HG02798 (cell line): ENCODE data around the gene CABLES2.

Experiments used
- ATAC-seq: cut with Tn5 transposase; IDR thresholded peaks from one replicate; pipeline ENCODE4 v1.9.1; 2021; ENCODE audit warnings: mild to moderate bottlenecking; ENCODE audit not compliant: unreplicated experiment, poor library complexity

Gene CABLES2

DNA sequence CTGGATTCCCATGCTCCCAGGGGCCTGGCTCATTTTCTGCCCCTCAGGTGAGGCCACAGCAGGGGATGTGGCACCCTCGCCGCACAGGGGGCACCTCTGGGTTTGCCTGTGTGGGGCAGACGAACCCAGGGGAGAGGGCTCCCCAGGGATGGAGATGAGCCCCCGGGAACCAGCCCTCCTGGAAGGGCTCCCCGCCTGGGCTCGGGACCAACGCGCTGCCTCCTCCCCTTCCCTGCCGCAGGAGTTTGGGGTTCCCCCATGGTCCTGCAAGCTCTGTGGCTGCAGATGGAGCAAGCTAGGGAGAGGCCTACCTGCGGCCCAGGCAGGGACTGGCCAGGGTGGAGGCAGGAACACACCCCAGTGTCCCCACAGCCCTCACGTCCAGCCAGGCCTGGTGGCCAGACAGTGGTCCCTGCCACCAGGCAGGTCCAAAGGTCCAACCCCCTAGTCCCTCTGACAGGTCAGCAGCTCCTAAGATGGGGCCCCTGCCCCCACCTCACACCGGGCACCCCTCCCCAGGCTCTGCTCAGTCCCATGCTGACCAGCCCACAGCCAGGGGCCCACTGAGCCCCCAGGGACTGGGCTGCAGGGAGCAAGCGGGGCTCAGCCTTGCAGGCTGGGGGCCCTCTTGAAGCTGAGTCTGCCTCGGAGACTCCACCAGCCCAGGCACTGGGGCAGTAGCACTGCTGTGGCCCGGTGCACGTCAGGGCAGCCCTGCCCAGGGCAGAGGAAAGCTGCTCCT is 53.6 kb downstream of the CABLES2 start:
- no peak for ATAC-seq

DNA sequence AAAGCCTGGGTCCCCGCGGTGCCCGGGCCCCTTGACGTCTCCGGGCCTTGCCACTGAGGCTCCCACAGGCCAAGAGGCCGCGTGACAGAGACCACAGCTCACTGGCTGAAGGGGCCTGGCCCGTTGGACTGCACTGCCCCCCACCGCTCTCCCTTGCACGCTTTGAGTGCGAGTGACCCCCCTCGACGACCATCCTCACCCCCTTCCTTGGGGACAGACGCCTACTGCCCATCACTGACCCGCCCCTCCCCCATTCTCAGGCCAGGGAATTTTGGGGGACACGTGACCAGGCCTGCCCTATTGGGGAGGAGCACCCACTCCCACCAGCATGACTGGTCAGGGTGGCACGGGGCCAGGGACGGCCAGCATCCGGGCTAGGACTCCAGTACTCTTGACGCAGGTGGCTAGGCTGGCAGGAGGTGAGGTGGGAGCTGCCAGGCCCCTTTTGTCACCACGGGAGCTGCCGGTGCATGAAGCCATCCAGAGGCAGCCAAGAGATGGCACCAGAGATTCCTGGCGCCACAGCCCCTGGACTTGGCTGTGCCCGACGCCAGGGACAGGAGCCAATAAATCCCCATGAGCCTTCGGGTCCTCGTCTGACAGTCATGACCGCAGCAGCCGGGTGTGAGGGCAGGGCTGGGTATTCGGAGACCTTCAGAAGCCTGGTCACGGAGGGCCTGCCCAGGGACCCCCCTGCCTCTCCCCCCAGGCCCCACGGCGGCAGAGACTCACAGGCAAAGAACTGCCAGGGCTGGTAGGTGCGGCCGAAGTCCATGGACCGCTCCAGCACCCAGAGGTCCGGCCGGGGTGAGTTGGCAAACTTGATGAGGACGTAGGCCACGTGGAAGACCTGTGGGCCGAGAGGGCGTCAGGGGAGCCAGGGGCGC is 54.4 kb downstream of the CABLES2 start:
- ATAC-seq = no peak

DNA sequence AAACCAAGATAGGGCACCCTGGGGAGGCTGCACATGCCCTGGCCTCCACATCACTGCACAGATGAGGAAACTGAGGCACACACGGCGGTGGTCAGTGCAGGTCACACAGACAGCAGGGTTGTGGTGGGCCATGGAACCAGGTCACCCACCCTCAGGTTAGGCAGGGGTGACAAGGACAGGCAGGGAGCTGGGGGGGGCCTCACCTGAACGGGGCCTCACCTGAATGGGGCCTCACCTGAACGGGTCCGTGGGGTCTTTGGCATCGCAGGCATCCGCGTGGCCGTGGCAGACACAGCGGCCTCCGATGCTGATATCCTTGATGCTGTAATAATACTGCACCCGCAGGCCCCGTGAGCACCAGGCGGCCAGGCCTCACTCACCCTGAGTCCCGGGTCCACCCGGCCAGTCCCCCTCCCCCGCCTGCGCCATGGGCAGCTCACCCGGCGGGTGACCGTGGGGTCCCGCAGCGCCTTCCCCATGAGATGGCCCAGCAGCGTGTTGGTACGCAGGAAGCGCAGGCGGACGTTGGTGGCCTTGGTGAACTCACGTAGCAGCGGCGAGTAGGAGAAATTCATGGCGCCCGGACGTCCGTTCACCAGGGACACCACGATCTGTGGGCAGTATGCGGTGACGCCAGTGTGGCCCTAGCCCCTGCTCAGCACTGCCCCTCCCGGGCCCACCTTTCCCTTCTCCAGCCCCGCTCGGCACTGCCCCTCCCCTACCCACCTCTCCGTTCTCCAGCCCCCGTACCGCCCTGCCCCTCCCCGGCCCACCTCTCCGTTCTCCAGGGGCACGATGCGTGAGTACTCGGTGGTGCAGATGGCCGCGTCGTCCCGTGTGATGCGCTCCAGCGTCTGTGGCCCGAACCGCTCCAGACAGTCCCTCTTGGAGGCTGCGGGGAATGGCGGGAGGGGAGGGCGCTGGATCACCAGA is 55.4 kb downstream of the CABLES2 start:
- ATAC-seq = no peak

DNA sequence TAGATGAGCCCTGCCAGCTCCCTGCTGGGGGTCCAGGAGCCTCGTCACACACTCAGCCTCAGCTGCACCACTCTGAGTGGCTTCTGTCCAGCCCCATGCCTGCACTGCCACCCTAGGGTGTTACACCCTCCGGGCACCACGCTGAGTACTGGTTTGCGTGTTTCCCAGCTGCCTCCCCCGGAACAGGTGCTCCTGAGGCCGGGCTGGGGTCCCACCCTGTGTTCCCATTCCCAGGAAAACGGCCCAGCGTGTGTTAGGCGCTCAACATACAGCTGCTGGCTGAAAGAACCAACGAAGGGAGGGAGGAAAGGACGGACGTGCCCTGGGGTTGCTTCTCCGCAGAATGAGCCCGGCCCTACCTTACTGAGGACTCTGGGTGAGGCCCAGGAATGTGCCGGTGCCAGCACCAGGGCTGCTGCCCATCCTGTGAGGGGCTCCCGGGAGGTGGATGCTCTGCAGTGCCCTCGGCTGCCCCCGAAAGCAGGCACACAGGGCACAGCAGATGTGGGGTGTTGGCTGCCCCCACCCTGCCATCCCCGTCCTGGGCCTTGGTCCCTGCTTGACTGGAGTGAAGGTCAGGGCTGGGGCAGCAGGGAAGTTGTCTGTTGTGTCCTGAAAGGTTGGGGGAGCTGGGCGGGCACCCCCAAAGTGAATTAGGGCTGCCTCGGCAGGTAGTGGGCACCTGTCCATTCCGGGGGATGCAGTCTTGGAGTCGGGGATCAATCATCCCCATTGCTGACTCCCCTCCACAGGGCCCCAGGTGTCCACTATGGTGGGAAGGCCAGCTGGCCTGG is 56.3 kb downstream of the CABLES2 start:
- no peak for ATAC-seq

DNA sequence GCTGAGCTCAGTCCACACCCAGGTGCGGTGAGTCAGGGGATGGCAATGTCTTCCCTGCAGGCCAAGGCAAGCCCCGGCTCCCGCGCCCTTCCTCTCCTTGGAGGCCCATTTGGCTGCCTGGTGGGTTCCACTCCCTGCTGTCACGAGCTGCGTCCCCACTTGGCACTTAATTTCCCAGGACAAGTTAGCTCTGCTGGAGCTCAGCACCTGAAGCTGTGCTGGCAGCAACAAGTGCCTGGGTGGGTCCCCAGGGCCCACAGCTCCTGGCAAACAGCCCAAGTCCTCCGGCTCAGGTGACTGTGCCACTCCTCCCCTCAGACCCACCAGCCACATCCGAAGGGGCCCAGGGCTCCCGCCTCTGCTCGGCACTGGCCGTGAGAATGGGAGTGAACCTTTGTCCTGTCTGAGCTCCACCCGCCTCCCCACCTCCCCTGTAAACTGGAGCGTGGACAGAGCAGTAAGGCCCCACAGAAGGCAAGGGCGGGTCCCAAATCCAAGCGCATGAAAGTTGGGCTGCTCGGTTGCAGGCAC is 56.9 kb downstream of the CABLES2 start:
- no peak for ATAC-seq

DNA sequence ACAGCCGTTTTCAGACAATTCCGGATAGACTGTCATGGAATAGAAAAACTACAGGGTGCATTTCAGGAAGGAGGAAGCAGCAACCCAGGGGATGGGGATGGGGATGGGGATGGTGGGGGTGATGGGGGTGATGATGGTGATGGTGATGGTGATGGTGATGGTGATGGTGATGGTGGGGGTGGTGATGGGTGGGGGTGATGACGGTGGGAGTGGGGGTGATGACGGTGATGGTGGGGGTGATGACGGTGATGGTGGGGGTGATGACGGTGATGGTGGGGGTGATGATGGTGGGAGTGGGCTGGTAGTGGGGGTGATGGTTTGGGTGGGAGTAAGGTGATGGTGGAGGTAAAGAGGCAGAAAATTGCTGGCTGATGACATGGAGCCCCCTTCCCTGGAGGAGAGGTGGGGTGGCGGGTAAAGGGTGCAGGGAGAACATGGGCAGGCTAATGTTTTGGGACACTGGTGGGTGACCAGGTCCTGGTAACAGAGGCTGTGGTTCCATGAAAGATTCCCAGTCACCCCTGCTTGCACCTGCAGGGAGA is 57.5 kb downstream of the CABLES2 start:
- no peak for ATAC-seq

DNA sequence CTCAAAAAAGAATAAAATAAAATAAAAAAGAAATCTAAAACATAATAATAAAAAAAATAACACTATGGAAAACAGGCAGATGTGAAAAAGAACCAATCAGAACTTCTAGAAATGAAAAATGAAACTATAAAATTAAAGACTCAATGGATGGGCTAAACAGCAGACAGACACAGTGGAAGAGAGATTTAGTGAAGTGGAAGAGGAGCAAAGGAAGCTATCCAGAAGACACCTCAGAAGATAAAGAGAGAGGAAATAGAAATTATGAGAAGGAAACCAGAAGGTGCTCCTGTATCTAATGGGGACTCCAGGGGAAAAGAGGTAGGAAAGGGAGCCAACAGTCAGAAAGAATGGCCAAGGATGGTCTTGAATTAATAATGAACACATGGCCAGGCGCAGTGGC is 58.5 kb downstream of the CABLES2 start:
- no peak for ATAC-seq

- ATAC-seq = no peak
Measured at GRCh38 chr20:62347445-62347844, 59.6 kb downstream of the CABLES2 start.

DNA sequence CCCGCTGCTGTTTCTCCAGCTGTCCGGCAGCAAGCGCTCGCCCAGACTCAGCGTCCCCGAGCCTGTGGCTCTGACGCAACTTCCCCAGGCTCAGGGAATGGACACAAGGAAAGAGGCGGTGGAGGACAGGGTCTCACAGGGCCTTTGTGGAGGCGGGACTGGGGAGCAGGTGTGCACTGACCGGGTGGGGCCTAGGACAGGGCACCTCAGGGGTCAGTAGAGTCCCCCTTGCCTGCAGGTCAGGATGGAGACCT is 60.0 kb downstream of the CABLES2 start:
- ATAC-seq = no peak

- ATAC-seq = no peak
Measured at GRCh38 chr20:62346398-62347150, 60.5 kb downstream of the CABLES2 start.

DNA sequence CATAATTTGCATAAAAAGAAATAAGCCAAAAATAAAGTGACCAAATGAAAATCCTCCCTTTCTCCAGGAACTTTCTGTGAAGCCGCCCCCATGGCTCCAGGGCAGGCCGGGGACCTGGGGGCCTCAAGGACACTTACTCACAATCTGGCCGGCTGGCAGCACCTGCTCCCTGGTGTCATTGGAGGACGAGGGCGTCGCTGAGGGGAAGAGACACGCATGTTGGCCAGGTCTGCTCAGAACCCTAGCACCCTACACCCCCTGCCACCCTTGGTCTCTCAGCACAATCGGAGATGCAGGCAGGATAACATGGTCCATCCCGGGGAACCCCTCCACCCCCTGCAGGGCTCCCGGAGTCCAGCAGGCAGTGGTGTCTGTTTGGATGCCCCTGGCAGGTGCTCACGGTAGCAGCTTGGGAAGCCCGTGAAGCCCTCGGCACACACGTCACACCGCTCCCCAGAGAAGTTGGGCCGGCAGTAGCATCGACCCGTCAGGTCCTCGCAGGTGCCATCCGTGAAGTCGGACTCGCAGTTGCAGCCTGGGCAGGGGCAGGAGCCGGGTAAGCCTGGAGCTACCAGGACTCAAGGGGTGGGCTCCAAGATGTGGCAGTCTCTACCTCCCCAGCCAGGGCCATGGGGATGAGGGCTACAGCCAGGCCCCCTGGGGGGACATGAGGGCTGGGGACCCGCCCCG is 61.3 kb downstream of the CABLES2 start:
- ATAC-seq = no peak

GRCh38 chr20:62344782-62345181 is 62.3 kb downstream of the CABLES2 start:
- no peak for ATAC-seq

- no peak for ATAC-seq
Measured at GRCh38 chr20:62344092-62344491, 63.0 kb downstream of the CABLES2 start.

- ATAC-seq = no peak
Measured at GRCh38 chr20:62342910-62343309, 64.2 kb downstream of the CABLES2 start.

DNA sequence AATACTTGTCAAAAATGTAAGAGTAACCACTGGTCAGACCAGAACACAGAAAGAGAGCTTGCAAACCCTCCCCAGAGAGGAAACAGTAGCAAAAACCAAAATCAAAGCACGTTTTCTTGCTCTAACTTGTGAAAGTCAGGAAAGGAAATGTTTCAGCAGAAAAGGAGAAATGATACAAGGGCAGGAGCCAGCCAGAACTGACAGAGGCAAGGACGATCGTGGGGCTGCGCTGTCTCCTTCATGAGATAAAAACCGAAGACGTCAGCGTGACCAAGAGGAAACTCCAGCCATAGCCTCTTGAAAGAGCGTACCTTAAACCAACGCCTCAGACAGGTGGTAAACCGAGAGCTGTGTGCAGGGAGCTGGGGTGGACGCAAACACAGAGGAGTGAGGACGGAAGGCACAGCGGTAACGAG is 67.4 kb downstream of the CABLES2 start:
- peak; percentile 61 for ATAC-seq
